HG02610 (cell line): ENCODE results near the gene GLRA1.
"Not testable (repeated sequence)": the region's sequence is repeated elsewhere in the genome, so short reads cannot be mapped to it uniquely, and the experiment has no call there.

Source experiments
- ATAC-seq: cut with Tn5 transposase; IDR thresholded peaks from one replicate; pipeline ENCODE4 v1.9.1; 2021; ENCODE audit warnings: mild to moderate bottlenecking, moderate library complexity; ENCODE audit not compliant: unreplicated experiment

GLRA1 gene

DNA sequence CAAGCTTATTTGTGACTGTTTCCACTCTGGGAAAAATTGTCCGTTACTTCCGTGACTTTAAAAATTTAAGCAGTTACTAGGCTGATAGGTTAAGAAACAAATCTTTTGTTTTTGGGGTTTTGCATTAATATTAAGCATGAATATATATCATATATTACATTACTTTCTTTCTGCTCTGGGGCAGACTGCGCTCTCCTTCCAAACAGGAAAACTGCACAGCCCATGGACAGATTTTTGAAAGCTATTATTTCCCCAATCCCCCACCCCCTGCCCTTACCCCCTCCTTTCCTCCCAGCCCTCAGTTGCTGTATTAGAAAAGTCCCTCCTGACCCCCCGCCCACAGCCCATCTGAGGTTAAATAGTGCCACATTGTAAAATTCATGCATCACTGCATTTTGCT lies 102.5 kb downstream of the GLRA1 start:
- ATAC-seq: no peak

DNA sequence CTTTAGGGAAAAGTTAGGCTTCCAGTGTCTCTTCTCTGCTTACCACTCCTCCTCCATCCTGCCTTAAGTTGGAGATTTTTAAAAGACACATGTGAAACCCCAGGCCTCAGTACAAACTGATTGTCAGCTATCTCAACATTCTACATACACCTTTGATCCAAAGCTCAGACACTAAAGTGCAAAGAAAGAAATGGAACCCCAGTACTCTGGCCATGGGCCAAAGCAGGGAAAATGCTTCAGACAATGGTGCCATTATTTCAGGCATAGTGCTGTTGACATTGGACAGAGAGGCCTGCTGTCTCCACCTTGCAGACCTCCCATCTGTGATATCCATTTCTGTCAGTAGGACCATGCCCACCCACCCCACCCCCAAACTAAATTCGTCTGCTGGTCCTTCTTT lies 103.7 kb downstream of the GLRA1 start:
- ATAC-seq: no peak

GRCh38 chr5:151820271-151820670 lies 104.4 kb downstream of the GLRA1 start:
- ATAC-seq: no peak

DNA sequence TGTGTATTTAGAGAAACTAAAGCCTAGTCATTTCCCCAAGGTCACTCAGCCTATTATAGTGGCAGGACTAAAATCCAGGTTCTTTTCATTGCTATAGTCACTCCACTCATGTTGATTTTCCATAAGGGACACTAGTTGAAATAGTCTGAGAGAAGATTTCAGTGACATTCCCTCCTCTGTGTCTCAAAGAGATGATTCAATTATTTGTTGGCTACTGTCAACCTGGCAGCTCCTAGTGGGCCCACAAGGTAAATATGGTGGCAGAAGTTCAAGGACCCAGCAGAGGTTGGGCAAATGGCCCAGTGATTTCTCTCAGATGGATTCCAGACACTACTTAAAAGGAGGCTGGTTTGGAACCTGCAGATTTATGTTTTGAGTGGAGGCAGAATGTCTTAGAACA lies 104.8 kb downstream of the GLRA1 start:
- no peak for ATAC-seq

DNA sequence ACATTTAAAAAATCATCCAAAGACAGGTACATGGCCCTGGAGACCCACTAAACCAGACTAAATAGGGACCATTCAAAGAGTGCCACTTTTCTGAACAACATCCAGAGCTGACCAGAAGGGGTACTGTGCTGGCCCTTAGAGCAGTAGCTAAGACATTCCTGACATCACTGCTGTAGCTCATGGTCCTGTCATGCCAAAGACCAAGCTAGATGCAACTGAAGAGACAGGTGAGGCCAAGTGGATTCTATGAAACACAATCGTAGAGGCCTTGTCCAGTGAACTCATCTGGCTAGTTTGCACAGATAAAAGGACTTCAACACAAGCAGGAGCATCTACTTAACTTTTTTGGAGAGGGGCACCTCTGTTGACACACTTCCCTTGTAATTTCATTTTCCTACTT lies 109.6 kb downstream of the GLRA1 start:
- ATAC-seq: no peak

GRCh38 chr5:151812757-151813309 lies 111.8 kb downstream of the GLRA1 start:
- ATAC-seq: no peak

GRCh38 chr5:151811593-151812321 lies 112.9 kb downstream of the GLRA1 start:
- ATAC-seq: no peak

- no peak for ATAC-seq
These were observed 113.8 kb downstream of the GLRA1 start for GRCh38 chr5:151810897-151811296.

GRCh38 chr5:151810449-151810848 lies 114.2 kb downstream of the GLRA1 start:
- ATAC-seq: peak; percentile 57

GRCh38 chr5:151808451-151809169 lies 116.0 kb downstream of the GLRA1 start:
- no peak for ATAC-seq

DNA sequence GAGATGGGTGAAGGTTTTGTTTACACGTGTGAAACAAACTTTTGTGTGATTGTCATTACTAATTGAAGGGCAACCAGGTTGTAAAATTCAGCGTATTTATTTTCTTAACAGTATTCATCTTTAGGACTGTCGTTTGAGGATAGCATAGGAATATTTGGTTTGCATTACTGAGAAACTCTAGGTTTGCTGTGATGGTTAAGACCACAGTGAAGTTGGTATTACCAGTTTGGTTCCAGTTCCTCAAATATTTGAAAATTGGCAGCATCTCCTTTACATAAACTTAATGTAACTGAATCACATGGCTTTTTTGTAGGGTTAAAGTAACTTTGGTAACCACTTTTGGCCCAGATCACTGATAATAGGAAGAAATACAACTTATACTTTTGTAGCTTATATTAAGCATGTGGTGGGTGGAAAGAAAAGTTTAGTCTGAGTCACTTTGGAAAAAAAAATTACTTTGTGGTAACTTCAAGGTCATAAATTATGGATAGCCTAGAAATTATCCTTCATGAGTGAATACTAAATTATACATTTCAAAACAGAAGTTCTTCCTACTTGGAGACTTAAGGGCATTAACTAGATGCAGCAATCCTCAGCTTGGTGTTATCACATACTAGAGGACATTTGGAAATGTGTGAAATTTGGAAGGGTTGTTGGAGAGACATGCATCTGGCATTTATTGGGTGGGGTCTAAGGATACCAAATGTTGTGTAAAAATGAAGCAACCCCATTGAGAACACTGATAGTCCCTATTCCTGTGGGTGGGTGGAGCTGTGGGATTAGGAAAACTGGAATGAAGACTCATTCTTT lies 119.0 kb downstream of the GLRA1 start:
- no peak for ATAC-seq

GRCh38 chr5:151800532-151800931 lies 124.1 kb downstream of the GLRA1 start:
- no peak for ATAC-seq

DNA sequence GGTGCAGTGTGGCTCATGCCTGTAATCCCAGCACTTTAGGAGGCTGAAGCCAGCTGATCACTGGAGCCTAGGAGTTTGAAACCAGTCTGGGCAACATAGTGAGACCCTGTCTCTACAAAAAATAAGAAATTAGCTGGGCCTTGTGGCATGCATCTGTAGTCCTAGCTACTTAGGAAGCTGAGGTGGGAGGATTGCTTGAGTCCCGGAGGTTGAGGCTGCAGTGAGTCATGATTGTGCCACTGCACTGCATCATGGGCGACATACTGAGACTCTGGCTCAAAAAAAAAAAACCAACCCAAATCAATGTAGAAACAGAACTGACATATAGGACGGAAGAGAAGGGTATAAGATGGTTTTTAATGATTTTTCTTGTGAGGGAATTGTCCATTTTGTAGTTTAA lies 125.2 kb downstream of the GLRA1 start:
- no peak for ATAC-seq

- no peak for ATAC-seq
These were observed 126.0 kb downstream of the GLRA1 start for GRCh38 chr5:151798674-151799073.

- no peak for ATAC-seq
These were observed 129.2 kb downstream of the GLRA1 start for GRCh38 chr5:151795426-151795825.

DNA sequence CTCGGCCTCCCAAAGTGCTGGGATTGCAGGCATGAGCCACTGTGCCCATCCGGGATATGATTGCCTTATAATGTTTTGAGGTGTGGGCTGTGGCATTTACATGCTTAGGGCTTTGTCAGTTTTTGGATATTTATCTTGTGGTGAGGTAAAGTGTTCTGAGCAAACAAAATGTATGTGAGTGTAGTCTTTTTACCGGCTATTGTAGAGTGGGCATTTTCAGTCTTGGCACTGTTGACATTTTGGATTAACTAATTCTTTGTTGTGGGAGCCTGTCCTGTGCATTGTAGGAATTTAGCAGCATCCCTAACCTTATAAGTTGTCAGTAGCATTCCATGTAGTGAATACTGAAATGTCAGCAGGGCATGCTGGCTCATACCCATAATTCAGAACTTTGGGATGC lies 131.3 kb downstream of the GLRA1 start:
- no peak for ATAC-seq

DNA sequence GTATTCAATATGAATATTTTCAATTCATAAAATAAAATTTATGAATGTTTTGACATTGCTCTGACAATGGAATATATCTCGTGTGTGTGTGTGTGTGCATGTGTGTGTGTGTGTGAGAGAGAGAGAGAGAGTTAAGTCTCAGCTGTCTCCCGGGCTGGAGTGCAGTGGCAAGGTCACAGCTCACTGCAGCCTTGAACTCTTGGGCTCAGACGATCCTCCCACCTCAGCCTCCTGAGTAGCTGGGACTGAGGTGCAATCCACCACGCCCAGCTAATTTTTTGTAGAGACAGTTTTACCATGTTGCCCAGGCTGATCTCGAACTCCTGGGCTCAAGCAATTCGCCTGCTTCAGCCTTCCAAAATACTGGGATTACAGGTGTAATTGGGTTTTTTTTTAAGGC lies 136.8 kb downstream of the GLRA1 start:
- ATAC-seq: no peak

DNA sequence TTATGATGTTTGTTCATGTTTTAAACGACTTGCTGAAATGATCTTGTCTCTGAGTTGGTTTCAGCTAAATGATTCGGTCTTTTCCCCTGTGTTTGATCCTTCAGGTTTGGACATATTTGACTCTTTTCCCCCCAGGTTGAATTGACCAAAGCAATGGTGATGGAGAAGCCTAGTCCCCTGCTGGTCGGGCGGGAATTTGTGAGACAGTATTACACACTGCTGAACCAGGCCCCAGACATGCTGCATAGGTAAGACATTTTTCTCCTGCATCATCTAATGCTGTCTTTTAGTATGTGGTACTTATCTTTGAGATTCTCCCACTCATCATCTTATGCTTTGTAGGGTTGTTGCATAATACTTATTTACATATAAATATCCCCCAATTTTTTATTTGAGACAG lies 138.2 kb downstream of the GLRA1 start:
- ATAC-seq: no peak

- ATAC-seq: no peak
These were observed 140.5 kb downstream of the GLRA1 start for GRCh38 chr5:151784141-151784540.

GRCh38 chr5:151783664-151784063 lies 141.0 kb downstream of the GLRA1 start:
- not testable (repeated sequence) for ATAC-seq

DNA sequence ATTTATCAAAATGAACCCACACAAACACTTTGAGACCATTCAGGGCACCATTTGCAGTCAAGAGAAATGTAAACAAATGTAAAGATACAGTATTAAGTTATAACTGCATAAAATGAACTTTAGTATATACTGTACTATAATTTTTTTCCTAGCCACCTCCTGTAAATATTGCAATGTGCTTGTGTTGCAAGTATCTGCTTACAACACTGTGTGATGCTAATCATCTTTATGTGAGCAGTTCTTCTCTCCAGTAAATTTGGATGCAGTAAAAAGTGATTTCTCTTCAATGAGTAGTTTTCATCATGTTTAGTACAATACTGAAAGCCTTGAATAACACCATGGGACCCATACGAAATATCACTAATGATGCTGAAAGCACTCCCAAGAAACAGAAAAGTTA lies 143.4 kb downstream of the GLRA1 start:
- no peak for ATAC-seq
